GM19240 (cell line): Measurements from ENCODE around the gene PFKFB4.
A peak's percentile ranks its signal among the peaks of the same experiment; 100 is the strongest.
"Not testable (repeated sequence)": the region's sequence is repeated elsewhere in the genome, so short reads cannot be mapped to it uniquely, and the experiment has no call there.

Source experiments
- DNase-seq: peaks from one replicate; pipeline ENCODE4 v3.0.0; 2011; ENCODE audit warnings: low spot score; ENCODE audit not compliant: insufficient read length

The PFKFB4 gene

DNA sequence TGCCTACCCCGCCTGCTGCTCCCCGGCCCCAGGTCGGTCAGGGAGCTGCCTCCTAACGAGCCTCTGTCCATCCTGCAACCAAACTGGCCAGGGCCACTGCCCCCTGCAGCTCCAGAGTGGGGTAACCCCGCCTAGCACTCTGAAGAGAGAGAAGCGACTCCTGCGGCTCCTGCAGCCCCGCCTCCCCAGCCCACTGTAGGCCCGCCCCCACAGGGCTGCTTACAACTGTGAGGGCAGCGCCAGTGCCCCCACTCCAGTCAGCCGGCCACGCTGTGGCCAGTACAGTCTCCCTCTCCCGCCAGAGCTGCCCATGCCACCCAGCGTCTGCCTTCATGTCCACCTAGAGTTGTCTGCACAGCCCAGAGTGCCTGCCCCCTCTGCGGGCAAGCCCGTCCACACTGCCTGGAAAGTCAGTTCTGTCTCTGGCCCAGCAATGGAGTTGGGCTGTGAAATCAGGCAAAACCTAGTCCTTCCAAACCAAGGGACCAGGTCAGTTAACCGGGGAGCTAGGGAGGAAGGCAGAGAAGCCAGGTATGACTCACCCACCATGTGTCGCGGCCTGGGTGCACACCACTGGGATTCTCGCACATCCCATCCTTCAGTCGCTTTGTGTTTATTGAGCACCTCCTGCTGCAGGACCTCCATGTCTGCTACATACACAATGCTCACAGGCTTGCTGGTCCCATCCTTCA, 4.6 kb upstream of the PFKFB4 start:
- no peak for DNase-seq

DNA sequence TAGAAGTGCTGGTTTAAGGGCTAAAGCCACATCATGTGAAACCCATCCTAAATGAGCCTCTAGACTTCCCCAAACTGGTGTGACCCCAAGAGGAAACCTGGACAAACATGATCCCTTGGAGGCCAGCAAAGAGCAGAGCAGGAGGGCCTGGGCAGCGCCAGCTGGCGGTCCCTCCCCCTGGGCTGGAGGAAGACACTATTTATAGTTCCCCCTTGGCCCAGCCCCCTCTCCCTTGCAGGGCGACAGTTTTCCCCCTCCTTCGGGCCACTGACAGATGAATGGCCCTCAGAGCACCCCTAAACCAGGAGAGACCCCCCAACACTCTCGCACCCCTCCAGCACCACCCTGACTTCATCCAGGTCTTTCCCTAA, 4.0 kb upstream of the PFKFB4 start:
- no peak for DNase-seq

DNA sequence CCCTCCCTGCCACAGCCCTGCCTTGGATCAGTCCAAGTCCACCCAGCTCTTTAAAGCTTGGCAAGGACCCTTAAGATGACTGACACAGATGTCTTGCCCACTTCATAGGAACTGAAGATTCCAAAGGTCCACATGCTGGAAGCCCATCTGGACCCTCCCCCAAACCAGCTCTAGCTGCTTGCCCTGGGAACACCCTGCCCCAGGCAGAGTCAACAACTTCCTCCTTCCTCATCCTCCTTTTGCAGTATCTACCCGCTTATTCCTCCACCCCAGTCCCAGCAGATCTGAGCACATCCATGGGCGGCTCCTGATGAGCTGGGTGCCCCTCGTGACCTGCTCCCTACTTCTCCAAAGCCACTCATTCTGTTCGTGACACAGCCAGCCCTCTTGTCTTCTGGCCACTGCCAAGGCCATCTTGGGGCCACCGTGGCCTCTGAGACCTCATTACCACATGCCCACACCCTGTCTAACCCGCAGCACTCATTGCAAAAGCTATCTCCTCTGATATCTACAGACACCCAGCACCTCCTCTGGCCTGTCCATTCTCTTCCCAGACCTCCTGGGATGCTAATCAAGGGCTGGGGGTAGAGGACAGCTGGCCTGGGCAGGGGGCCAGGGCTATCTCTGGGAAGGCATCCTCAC, 2.0 kb upstream of the PFKFB4 start:
- no peak for DNase-seq

DNA sequence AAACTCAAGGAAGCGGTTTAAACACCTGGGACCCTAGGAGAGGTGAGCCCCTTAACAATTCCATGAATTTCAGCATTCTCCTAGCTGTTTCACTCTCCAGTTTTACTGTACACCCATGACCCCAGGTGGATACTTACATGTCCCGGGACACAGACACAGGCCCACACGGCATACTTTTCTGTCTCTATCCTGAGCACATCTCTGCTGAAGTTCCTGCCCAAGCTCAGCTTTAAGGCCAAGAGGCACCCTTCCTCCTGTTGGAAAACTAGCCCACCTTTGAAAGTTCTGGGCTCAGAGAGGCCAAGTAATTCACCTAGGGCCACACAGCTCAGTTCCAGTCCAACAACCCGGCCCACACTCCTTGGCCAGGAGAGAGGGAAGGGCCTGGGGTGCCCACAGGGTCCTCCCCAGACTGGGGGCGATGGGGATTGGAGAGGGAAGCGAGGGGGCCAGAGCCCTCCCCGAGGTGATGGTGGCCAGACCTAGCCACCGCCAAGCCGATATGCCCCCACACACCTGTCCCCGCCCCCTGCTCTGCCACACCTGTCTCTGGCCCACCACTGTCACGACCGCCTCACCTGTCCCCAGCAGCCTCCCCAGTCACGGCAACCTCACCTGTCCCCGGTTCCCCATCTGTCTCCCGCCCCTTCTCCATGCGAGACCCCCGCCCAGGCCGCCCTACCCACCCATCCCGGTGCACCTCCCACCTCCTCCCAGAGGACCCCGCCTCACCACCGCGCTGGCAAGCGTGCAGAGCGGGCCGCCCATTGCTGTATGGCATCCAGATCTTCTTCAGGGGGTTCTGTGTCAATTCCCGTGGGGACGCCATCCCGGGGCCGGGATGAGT, 431 bp downstream of the PFKFB4 start:
- DNase-seq, result no peak

DNA sequence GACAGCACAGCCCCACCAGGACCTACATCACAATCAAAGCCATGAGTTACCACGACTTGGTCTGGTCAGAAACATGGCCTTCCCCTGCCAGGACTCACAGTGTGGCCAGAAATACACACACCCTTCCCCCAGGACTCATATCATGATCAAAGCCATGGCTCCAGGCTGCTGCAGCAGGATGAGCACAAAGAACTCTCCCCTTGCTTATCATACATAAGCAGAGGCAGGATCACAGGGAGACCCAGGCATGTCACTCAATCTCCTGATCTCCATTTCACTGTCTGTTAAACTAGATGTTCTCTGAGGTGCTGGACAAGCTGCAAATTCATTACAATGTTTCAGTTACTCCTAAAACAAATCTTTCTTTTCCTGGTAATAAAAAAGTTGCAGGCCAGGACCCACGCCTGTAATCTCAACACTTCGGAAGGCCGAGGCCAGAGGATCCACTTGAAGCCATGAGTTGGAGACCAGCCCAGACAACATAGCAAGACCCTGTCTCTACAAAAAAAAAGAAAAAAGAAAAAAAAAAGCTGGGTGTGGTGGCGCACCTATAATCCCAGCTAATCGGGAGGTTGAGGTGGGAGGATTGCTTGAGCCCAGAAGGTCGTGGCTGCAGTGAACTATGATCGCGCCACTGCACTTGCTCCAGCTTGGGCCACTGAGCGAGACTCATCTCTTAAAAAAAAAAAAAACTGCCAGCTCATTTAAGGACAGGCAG, 1.2 kb downstream of the PFKFB4 start:
- no peak for DNase-seq

DNA sequence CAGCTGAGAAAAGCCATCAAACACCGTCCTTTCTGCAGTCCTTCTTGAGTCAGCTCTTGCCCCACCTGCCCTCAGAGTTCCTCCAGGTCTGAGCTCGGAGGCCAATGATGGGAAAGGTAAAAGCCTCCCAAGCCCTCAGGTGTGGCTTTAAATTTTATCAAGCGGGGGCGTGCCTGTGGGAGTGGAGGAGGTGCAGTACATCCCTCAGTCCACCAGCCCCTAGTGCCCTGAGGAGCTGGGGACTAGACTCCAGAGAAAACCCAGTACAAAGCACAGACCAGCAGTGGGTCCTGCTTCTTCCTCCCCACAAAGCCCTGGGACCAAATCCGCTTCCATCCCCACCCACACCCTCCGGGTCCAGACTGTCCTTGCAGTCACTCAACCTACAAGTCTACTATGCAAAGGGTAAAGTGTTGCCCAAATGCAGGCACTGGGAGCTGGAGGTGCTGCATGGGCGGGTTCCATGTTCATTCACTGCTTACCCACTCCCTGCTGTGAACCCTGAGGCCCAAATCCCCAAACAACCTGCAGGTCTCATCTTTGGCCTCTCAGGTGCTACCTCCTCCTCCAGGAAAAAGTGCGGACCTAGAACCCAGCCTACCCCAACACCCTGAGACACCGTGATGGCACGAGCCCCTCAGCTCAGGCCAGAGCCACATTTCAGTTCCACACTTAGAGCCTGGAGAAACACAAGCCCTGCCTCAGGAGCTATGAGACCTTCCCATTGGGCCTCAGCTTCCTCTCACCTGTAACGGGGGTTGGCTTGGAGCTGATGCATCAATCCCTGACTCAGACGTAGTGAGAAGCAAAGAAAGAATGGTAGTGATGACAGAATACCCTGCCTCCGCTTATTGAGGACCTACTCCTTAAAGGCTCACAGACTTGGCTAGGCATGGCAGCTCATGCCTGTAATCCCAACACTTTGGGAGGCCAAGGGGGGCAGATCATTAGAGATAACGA, 2.4 kb downstream of the PFKFB4 start:
- no peak for DNase-seq

DNA sequence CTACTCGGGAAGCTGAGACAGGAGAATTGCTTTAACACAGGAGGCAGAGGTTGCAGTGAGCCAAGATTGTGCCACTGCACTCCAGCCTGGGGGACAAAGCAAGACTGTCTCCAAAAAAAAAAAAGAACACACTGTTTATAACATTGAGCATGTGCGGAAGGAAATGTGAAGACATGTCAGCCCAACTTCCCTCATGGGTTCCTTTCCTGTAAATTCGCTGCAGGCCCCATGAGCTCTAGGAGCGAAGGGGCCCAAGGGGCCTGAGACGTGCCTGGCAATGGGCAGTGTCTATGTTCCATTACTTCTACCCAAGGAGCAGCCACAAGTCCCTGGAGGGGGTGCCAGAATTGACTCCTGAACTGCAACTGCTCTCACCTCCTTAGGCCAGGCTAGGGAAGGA, 3.2 kb downstream of the PFKFB4 start:
- no peak for DNase-seq

GRCh38 chr3:48552111-48552951, 4.3 kb downstream of the PFKFB4 start:
- DNase-seq, result no peak

DNA sequence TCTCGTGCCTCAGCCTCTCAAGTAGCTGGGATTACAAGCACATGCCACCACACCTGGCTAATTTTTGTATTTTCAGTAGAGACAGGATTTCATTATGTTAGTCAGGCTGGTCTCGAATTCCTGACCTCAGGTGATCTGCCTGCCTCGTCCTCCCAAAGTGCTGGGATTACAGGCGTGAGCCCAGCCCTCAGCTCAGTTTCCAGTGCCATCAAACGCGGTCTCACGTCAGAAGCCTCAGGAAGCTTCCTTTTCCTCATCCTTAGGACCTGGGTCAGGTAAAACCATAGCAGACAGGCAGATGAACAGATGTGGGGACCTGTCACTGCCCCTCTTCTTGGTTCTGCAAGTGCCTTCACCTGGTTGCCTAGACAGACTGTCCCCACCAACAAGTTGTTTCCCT, 5.0 kb downstream of the PFKFB4 start:
- DNase-seq, result not testable (repeated sequence)

- peak; percentile 54 for DNase-seq
Measured at GRCh38 chr3:48548729-48549705, 7.6 kb downstream of the PFKFB4 start.

GRCh38 chr3:48548126-48548525, 8.5 kb downstream of the PFKFB4 start:
- no peak for DNase-seq

- no peak for DNase-seq
Measured at GRCh38 chr3:48546203-48546829, 10.3 kb downstream of the PFKFB4 start.

- no peak for DNase-seq
Measured at GRCh38 chr3:48544141-48544540, 12.5 kb downstream of the PFKFB4 start.

GRCh38 chr3:48543271-48543866, 13.2 kb downstream of the PFKFB4 start:
- no peak for DNase-seq

GRCh38 chr3:48538451-48538850, 18.2 kb downstream of the PFKFB4 start:
- DNase-seq, result no peak

- no peak for DNase-seq
Measured at GRCh38 chr3:48536785-48537184, 19.8 kb downstream of the PFKFB4 start.

- no peak for DNase-seq
Measured at GRCh38 chr3:48536116-48536515, 20.5 kb downstream of the PFKFB4 start.

GRCh38 chr3:48535578-48535977, 21.0 kb downstream of the PFKFB4 start:
- DNase-seq, result no peak
